ENCODE results near the gene NUP54. TPM values are rescaled to one million over a fixed set of nuclear protein-coding genes. Genes with fewer than 3 reads are reported as not detected.

The NUP54 gene
- total RNA-seq, 1 donor from 2014 or later, result 20.2 TPM

GRCh38 chr4:76179398-76180318 lies 31.5 kb upstream of the NUP54 start:
- Histone ChIP-seq H3K27ac (no peak overlapping the region), H3K4me3 (no peak overlapping the region), H3K4me1 (no peaks in the 10 kb centered on the region), H3K9me3 (no peaks in the 10 kb centered on the region), H3K36me3 (peaks cover 10 to 24% of the 10 kb centered on the region in 2 donors), H3K27me3 (no peaks in the 10 kb centered on the region)
- intact Hi-C loops (cut with DNase I), result loop anchor here (1.0 to 5.0 kb wide), 4 partner anchors 72 to 323 kb away; partner anchors contain the start of genes CCDC158, FAM47E and STBD1
- DNase-seq (ENCODE audit: low spot score in 2 of 2), result peak in 1 of 2 donors; percentile 92
- TF ChIP-seq CTCF (IDR thresholded peaks at IDR 0.05), result peak; percentile 61 to 90 (median 88)

GRCh38 chr4:76178296-76178695 lies 30.1 kb upstream of the NUP54 start:
- DNase-seq (ENCODE audit: low spot score in 2 of 2), result no peak
- no peak for TF ChIP-seq CTCF (IDR thresholded peaks at IDR 0.05)
- no peaks in the 10 kb centered on the region for H3K9me3 ChIP-seq
- intact Hi-C loops (cut with DNase I), result loop anchor here (5.0 kb wide), 1 partner anchor 244 kb away; the partner anchor contains the start of gene CCDC158
- H3K36me3 ChIP-seq, result peaks cover 20 to 38% of the 10 kb centered on the region in 2 donors
- H3K27me3 ChIP-seq, result no peaks in the 10 kb centered on the region
- H3K27ac ChIP-seq, result no peak overlapping the region
- no peaks in the 10 kb centered on the region for H3K4me1 ChIP-seq
- no peak overlapping the region for H3K4me3 ChIP-seq

GRCh38 chr4:76177709-76178108 lies 29.5 kb upstream of the NUP54 start:
- Histone ChIP-seq H3K4me1 (no peaks in the 10 kb centered on the region), H3K4me3 (no peak overlapping the region), H3K27ac (no peak overlapping the region), H3K9me3 (no peaks in the 10 kb centered on the region), H3K27me3 (no peaks in the 10 kb centered on the region), H3K36me3 (peaks cover 23 to 43% of the 10 kb centered on the region in 2 donors)
- no peak for TF ChIP-seq CTCF (IDR thresholded peaks at IDR 0.05)
- intact Hi-C loops (cut with DNase I), result loop anchor here (5.0 kb wide), 1 partner anchor 245 kb away; the partner anchor contains the start of gene CCDC158
- DNase-seq (ENCODE audit: low spot score in 2 of 2), result no peak

GRCh38 chr4:76175336-76175735 lies 27.1 kb upstream of the NUP54 start:
- H3K36me3 ChIP-seq, result peaks cover 33 to 57% of the 10 kb centered on the region in 2 donors

GRCh38 chr4:76174216-76174615 lies 26.0 kb upstream of the NUP54 start:
- intact Hi-C loops (cut with DNase I), result no loop called here
- Histone ChIP-seq H3K4me3 (no peak overlapping the region), H3K27me3 (no peaks in the 10 kb centered on the region), H3K4me1 (no peaks in the 10 kb centered on the region), H3K36me3 (peaks cover 40 to 66% of the 10 kb centered on the region in 2 donors), H3K27ac (no peak overlapping the region), H3K9me3 (no peaks in the 10 kb centered on the region)
- no peak for TF ChIP-seq CTCF (IDR thresholded peaks at IDR 0.05)
- DNase-seq (ENCODE audit: low spot score in 2 of 2), result no peak

More at GRCh38 chr4:76175336-76175735, 27.1 kb upstream of the NUP54 start:
- no peak for DNase-seq (ENCODE audit: low spot score in 2 of 2)
- H3K4me3 ChIP-seq, result no peak overlapping the region
- H3K9me3 ChIP-seq, result no peaks in the 10 kb centered on the region
- no peaks in the 10 kb centered on the region for H3K4me1 ChIP-seq
- intact Hi-C loops (cut with DNase I), result loop anchor here (5.0 kb wide), 1 partner anchor 247 kb away; the partner anchor contains the start of gene CCDC158
- no peak for TF ChIP-seq CTCF (IDR thresholded peaks at IDR 0.05)
- no peak overlapping the region for H3K27ac ChIP-seq
- H3K27me3 ChIP-seq, result no peaks in the 10 kb centered on the region

Data from ascending aorta (tissue), 2 donors.